CD4-positive, alpha-beta T cell treated with Interleukin-21 for 1 hour (primary cell): ENCODE results near the gene WDFY2.
"Not testable (repeated sequence)": the region's sequence is repeated elsewhere in the genome, so short reads cannot be mapped to it uniquely, and the experiment has no call there.

ENCODE experiments used
- DNase-seq: peaks from one replicate; pipeline ENCODE4 v3.0.0-alpha.2; 2020

The WDFY2 gene

GRCh38 chr13:51583875-51584730 lies at the start of gene WDFY2:
WDFY2 (plus strand) TSS chr13:51584462; CDS start chr13:51584688, 226 bp downstream.
- DNase-seq: peak; percentile 99

- no peak for DNase-seq
These were observed 45.6 kb upstream of the WDFY2 start for GRCh38 chr13:51538591-51539179.

GRCh38 chr13:51539887-51540286 lies 44.4 kb upstream of the WDFY2 start:
- DNase-seq: no peak

GRCh38 chr13:51541037-51541436 lies 43.2 kb upstream of the WDFY2 start:
- DNase-seq: no peak

GRCh38 chr13:51541809-51542258 lies 42.4 kb upstream of the WDFY2 start:
- DNase-seq: no peak

GRCh38 chr13:51542346-51543242 lies 41.7 kb upstream of the WDFY2 start:
- no peak for DNase-seq

- DNase-seq: not testable (repeated sequence)
These were observed 38.8 kb upstream of the WDFY2 start for GRCh38 chr13:51545446-51545845.

GRCh38 chr13:51547425-51548176 lies 36.7 kb upstream of the WDFY2 start:
- no peak for DNase-seq

GRCh38 chr13:51549050-51549449 lies 35.2 kb upstream of the WDFY2 start:
- DNase-seq: peak; percentile 4

- no peak for DNase-seq
These were observed 34.7 kb upstream of the WDFY2 start for GRCh38 chr13:51549593-51549992.

- no peak for DNase-seq
These were observed 34.1 kb upstream of the WDFY2 start for GRCh38 chr13:51550151-51550550.

GRCh38 chr13:51551416-51551815 lies 32.8 kb upstream of the WDFY2 start:
- DNase-seq: no peak

GRCh38 chr13:51552027-51552426 lies 32.2 kb upstream of the WDFY2 start:
- no peak for DNase-seq

- DNase-seq: no peak
These were observed 30.7 kb upstream of the WDFY2 start for GRCh38 chr13:51553531-51553930.

GRCh38 chr13:51556740-51557139 lies 27.5 kb upstream of the WDFY2 start:
- DNase-seq: no peak

- DNase-seq: no peak
These were observed 26.8 kb upstream of the WDFY2 start for GRCh38 chr13:51557438-51557837.

GRCh38 chr13:51557875-51558612 lies 26.2 kb upstream of the WDFY2 start:
- no peak for DNase-seq

GRCh38 chr13:51559946-51560735 lies 24.1 kb upstream of the WDFY2 start:
- DNase-seq: no peak

GRCh38 chr13:51562011-51562671 lies 22.1 kb upstream of the WDFY2 start:
- peak; percentile 32 for DNase-seq

- DNase-seq: no peak
These were observed 20.0 kb upstream of the WDFY2 start for GRCh38 chr13:51564252-51564651.
